HG03159 (cell line): ENCODE results near the gene RRM2.

Source experiments
- ATAC-seq: cut with Tn5 transposase; IDR thresholded peaks from one replicate; pipeline ENCODE4 v1.9.1; 2021; ENCODE audit warnings: mild to moderate bottlenecking, moderate library complexity; ENCODE audit not compliant: unreplicated experiment

The RRM2 gene

DNA sequence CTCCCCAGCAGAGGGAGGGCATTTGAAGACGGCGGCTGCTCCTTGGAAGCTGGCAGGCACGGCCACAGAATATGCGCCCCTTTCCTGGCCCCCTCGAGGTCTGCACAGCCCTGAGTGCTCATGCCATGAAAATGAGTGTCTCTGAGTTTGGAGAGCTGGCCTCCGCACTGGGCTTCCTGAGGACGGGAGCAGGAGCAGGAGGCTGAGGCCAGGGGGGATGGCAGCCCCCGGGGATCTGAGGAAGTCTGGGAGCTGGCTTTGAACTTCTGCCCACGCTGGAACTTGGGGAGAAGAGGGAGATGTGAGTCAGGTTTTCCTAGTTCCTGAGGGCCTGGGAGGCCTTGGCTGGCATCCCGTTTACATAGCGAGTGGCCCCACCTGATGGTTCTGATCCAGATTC is 47.0 kb downstream of the RRM2 start:
- ATAC-seq, result no peak

DNA sequence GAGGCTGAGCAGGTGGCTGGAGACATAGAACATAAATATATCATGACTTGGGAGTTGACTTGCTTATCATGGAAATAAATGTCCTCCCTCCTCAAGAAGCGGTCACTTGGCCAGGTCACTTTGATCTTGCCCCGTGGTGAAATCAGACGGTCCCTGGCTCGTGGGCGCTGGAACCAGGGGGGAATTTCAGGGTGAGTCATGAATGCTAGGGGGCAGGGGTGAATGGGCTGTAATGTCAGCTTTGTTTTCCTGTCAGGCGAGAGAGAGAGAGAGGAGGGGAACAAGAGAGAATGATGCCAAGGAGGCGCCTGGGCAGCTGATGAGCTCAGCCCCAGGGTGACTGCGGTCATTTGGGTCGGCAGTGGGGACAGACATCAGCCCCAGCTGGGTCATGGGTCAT is 47.7 kb downstream of the RRM2 start:
- no peak for ATAC-seq

- ATAC-seq, result no peak
These were observed 48.7 kb downstream of the RRM2 start for GRCh38 chr2:10171006-10171800.

DNA sequence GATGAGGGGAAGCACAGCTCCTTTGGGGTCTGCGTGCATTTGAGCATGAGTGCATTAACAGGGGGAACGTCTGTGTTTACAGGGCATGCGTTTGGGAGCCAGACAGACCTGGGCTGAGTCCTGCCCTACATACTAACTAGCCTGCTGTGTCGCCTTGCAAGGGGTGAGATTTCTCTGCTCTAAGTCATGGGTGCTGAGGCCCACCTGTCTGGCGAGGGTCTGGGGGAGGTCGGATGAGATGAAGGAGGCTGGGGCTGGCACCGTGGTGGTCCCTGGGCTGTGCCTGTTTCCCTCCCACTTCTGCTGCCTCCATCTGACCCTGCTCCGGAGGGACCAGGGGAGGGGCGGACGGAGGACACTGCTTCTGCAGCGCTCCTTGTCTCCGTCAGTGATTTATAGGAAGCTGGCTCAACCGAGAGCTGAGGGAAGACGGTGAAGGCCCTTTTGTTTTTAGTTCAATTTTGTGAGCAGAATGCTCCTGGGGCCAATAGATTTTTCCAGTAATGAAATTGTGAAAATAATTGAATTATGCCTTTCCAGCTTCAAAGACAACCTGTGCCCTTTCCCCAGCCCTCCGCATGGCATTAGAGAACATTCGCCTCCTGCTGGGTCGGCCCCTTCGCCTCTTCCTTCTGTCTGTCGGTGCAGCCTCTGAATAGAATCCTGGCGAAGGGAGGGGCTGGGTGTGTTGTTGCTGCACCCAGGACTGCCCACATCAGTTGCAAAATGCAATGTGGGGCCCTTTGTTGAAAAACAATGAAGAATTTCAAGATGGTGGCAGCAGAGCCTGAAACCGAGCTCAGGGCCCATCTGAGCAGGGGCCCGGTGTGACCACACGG is 49.7 kb downstream of the RRM2 start:
- no peak for ATAC-seq

DNA sequence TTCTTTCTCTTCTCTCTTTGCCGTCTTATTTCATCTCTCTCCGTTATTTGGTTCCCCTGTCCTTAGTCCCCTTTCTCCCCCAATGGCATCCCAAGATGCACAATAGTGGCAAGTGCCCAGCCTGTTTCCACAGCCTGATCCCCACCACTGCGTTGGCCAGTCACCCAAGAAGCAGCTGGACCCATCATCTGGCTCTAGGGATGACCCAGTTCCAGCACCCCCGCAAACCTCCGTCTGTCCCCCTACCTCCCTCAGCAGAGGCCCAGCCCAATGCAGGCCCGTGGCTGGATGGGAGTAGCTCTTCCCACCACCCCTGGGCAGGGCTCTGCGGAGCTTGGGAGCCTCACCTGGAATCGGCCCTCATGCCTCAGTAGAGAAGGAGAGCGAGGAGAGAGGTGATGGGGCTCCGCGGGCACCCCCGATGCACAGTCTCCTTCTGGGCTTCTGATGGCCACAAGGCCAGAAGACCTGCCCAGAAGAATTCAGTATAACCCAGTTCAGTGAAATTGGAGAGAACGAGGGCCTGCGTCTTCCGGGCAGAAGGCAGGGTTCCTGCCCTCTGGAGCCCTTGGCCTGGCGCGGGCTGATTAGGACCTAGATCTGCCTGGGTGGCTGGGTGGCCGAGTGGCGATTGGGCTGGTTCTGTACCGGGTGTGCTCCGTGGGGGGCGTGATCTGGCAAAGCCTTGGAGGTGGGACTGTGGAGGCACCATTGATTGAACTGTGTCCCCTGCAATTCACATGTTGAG is 50.9 kb downstream of the RRM2 start:
- no peak for ATAC-seq

- no peak for ATAC-seq
These were observed 51.6 kb downstream of the RRM2 start for GRCh38 chr2:10174173-10174572.

DNA sequence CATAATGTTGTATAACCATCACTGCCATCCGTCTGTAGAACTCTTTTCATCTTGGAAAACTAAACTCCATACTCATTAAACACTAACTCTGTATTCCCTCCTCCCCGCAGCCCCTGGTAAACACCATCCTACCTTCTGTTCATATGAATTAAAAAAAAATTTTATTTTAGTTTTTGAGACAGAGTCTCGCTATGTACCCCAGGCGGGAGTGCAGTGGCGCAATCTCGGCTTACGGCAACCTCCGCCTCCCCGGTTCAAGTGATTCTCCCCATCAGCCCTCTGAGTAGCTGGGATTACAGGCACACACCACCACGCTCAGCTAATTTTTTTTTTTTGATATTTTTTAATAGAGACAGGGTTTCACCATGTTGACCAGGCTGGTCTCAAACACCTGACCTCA is 52.9 kb downstream of the RRM2 start:
- no peak for ATAC-seq

- no peak for ATAC-seq
These were observed 56.2 kb downstream of the RRM2 start for GRCh38 chr2:10178751-10179150.

- ATAC-seq, result no peak
These were observed 56.9 kb downstream of the RRM2 start for GRCh38 chr2:10179422-10179821.

DNA sequence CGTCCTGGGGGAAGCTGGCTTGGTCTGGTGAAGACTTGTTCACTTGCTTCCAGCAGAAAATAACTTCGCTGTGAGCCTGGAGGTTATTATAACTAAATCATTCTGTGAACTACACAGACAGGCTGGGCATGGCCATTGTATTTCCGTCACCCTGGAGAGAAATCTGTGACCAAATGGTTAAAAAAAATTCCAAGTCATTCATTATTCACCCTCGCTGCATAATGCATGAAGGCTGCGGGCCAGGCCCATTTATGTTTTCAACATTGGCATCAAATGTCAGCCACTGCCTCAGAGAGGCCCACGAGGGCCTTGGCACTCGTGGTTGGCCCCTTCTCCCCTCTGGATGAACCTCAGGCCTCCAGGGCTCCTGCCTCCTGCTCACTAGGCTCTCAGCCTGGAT is 57.7 kb downstream of the RRM2 start:
- ATAC-seq, result no peak
